ENCODE results near the gene EDARADD. TPM values are rescaled to one million over a fixed set of nuclear protein-coding genes. Genes with fewer than 3 reads are reported as not detected.

The EDARADD gene
- total and polyA plus RNA-seq, 10 donors, result 0.22 to 7.4 (median 2.1) TPM

- no peak for DNase-seq
- intact Hi-C loops (cut with DNase I; ENCODE audit: low total_unique reads), result no loop called here
- Histone ChIP-seq H3K9me3 (no peaks in the 10 kb centered on the region), H3K27me3 (replicated peaks in 1 of 7) (peaks cover 0 to 60% (median 0%) of the 10 kb centered on the region in 7 donors), H3K4me3 (no peak overlapping the region), H3K4me1 (peaks cover 0 to 24% (median 13%) of the 10 kb centered on the region in 6 donors), H3K27ac (no peak overlapping the region), H3K36me3 (no peaks in the 10 kb centered on the region)
- TF ChIP-seq POLR2A (IDR thresholded peaks at IDR 0.05), result no peak
- 45 to 51% (median 50%) methylated on average over 5 of the region's 5 CpGs for WGBS, 5 donors
Measured at GRCh38 chr1:236465959-236466303, 71.8 kb downstream of the EDARADD start.

DNA sequence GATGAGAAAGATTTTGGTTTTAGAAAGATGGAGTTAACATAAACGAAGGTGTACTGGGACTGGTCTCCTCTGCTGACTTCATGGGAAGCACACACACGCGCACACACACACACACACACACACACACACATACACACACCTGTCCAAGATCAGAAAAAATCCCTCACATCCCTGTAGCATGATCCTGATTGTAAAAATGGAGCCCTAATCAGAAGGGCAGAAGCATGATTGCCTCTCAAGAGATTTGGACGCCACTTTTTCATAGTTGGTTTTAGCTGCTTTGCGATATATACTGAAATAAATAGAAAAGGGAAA, 73.2 kb downstream of the EDARADD start:
- peaks cover 0 to 48% (median 0%) of the 10 kb centered on the region in 7 donors for H3K27me3 ChIP-seq (replicated peaks in 1 of 7)
- peaks cover 0 to 24% (median 13%) of the 10 kb centered on the region in 6 donors for H3K4me1 ChIP-seq
- no peaks in the 10 kb centered on the region for H3K9me3 ChIP-seq
- no peaks in the 10 kb centered on the region for H3K36me3 ChIP-seq
- no peak overlapping the region for H3K27ac ChIP-seq
- H3K4me3 ChIP-seq, result no peak overlapping the region
- intact Hi-C loops (cut with DNase I; ENCODE audit: low total_unique reads), result no loop called here
- TF ChIP-seq, protein P1, sequence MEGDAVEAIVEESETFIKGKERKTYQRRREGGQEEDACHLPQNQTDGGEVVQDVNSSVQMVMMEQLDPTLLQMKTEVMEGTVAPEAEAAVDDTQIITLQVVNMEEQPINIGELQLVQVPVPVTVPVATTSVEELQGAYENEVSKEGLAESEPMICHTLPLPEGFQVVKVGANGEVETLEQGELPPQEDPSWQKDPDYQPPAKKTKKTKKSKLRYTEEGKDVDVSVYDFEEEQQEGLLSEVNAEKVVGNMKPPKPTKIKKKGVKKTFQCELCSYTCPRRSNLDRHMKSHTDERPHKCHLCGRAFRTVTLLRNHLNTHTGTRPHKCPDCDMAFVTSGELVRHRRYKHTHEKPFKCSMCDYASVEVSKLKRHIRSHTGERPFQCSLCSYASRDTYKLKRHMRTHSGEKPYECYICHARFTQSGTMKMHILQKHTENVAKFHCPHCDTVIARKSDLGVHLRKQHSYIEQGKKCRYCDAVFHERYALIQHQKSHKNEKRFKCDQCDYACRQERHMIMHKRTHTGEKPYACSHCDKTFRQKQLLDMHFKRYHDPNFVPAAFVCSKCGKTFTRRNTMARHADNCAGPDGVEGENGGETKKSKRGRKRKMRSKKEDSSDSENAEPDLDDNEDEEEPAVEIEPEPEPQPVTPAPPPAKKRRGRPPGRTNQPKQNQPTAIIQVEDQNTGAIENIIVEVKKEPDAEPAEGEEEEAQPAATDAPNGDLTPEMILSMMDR (IDR thresholded peaks at IDR 0.05 in 8 of 11, conservative IDR thresholded peaks at IDR 0.05 in 3 of 11), result no peak
- TF ChIP-seq POLR2A (IDR thresholded peaks at IDR 0.05) (no peak), POLR2AphosphoS5 (IDR thresholded peaks at IDR 0.05) (no peak)
- no peak for DNase-seq
- 75 to 89% (median 84%) methylated on average over 5 of the region's 5 CpGs for WGBS, 5 donors

DNA sequence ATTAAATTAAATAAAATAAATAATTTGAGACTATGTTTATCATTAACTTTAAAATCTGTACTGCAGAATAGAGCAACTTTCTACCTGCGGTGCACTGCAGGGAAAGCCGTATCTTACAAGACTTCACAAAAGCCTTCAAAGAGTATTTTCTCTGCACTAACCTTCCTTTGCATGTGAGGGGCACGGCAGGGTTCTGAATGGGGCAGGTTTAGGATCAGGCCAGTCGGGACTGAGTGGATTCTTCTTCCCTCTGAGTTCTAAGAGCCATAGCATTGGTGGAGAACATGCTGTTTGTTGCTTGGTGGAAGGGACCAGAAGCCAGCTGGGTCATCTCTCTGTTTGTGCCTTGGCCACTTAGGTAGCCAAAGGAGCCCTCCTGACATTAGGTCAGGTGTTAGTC, 74.5 kb downstream of the EDARADD start:
- 82 to 95% (median 89%) methylated on average over 4 of the region's 4 CpGs for WGBS, 5 donors
- H3K9me3 ChIP-seq, result no peaks in the 10 kb centered on the region
- DNase-seq, result no peak
- no peak overlapping the region for H3K4me3 ChIP-seq
- TF ChIP-seq, protein P1 (IDR thresholded peaks at IDR 0.05 in 8 of 11, conservative IDR thresholded peaks at IDR 0.05 in 3 of 11), result no peak
- TF ChIP-seq POLR2A (IDR thresholded peaks at IDR 0.05), result no peak
- no peak for TF ChIP-seq POLR2AphosphoS5 (IDR thresholded peaks at IDR 0.05)
- no peak overlapping the region for H3K27ac ChIP-seq
- peaks cover 0 to 38% (median 0%) of the 10 kb centered on the region in 7 donors for H3K27me3 ChIP-seq (replicated peaks in 1 of 7)
- intact Hi-C loops (cut with DNase I; ENCODE audit: low total_unique reads), result no loop called here
- H3K36me3 ChIP-seq, result no peaks in the 10 kb centered on the region
- H3K4me1 ChIP-seq, result peaks cover 0 to 24% (median 13%) of the 10 kb centered on the region in 6 donors

DNA sequence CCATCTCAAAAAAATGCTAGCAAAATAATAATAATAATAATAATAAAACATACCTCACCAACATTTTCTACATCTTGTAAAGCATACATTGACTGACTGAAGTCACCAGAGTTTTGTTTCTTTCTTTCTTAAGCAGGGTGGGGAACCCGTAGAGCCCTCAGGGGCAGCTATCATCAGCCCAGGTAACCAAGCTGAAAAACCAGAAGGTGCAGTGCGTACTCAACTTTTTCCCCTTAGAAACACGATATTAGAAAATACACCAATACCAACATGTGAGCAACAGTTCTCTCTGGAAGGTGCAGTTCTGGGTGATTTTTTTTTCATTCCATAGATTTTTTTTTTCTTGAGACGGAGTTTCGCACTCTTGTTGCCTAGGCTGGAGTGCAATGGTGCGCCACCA, 75.4 kb downstream of the EDARADD start:
- Histone ChIP-seq H3K27ac (no peak overlapping the region), H3K9me3 (no peaks in the 10 kb centered on the region), H3K36me3 (no peaks in the 10 kb centered on the region), H3K27me3 (replicated peaks in 1 of 7) (peaks cover 0 to 29% (median 0%) of the 10 kb centered on the region in 7 donors), H3K4me1 (peaks cover 0 to 24% (median 13%) of the 10 kb centered on the region in 6 donors), H3K4me3 (no peak overlapping the region)
- no peak for DNase-seq
- 94 to 97% (median 95%) methylated on average over 6 of the region's 6 CpGs for WGBS, 5 donors
- intact Hi-C loops (cut with DNase I; ENCODE audit: low total_unique reads), result no loop called here
- TF ChIP-seq POLR2A (IDR thresholded peaks at IDR 0.05), result no peak
- TF ChIP-seq, protein P1 (IDR thresholded peaks at IDR 0.05 in 8 of 11, conservative IDR thresholded peaks at IDR 0.05 in 3 of 11), result no peak
- no peak for TF ChIP-seq POLR2AphosphoS5 (IDR thresholded peaks at IDR 0.05)

GRCh38 chr1:236471096-236471495, 77.0 kb downstream of the EDARADD start:
- Histone ChIP-seq H3K27ac (no peak overlapping the region), H3K4me1 (peaks cover 0 to 8% (median under 1%) of the 10 kb centered on the region in 6 donors), H3K4me3 (no peak overlapping the region), H3K9me3 (no peaks in the 10 kb centered on the region), H3K27me3 (replicated peaks in 1 of 7) (peaks cover 0 to 25% (median 0%) of the 10 kb centered on the region in 7 donors), H3K36me3 (no peaks in the 10 kb centered on the region)
- intact Hi-C loops (cut with DNase I; ENCODE audit: low total_unique reads), result no loop called here
- no peak for DNase-seq
- no peak for TF ChIP-seq POLR2AphosphoS5 (IDR thresholded peaks at IDR 0.05)
- TF ChIP-seq, protein P1 (IDR thresholded peaks at IDR 0.05 in 8 of 11, conservative IDR thresholded peaks at IDR 0.05 in 3 of 11), result no peak
- TF ChIP-seq POLR2A (IDR thresholded peaks at IDR 0.05), result no peak
- 82 to 89% (median 84%) methylated on average over 6 of the region's 6 CpGs for WGBS, 5 donors

All from spleen (tissue), 11 donors.